C4-2B (cell line): ENCODE data around the gene MRC2.

Experiments
- ZFX ChIP-seq: fragments of 450-650 bp; IDR thresholded peaks from 2 replicates; pipeline ENCODE4 v1.6.1; 2017
- TF ChIP-seq, protein P1 (sequence below): fragments of 450-650 bp; conservative IDR thresholded peaks from 2 replicates; pipeline ENCODE4 v1.5.1; 2017; ENCODE audit warnings: mild to moderate bottlenecking

DNA sequence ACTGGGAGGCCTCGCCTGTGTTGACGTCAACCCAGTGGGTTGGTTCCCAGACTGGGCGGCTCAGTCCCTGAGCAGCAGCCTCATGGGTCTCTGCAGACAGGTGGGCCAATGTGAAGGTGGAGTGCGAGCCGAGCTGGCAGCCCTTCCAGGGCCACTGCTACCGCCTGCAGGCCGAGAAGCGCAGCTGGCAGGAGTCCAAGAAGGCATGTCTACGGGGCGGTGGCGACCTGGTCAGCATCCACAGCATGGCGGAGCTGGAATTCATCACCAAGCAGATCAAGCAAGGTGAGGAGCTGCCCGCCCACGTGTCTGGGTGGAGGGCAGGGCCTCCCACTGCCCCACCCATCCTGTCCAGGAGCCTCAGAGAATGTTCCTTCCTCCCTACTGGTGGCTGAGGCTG, 44.1 kb downstream of the MRC2 start:
- TF ChIP-seq, protein P1, sequence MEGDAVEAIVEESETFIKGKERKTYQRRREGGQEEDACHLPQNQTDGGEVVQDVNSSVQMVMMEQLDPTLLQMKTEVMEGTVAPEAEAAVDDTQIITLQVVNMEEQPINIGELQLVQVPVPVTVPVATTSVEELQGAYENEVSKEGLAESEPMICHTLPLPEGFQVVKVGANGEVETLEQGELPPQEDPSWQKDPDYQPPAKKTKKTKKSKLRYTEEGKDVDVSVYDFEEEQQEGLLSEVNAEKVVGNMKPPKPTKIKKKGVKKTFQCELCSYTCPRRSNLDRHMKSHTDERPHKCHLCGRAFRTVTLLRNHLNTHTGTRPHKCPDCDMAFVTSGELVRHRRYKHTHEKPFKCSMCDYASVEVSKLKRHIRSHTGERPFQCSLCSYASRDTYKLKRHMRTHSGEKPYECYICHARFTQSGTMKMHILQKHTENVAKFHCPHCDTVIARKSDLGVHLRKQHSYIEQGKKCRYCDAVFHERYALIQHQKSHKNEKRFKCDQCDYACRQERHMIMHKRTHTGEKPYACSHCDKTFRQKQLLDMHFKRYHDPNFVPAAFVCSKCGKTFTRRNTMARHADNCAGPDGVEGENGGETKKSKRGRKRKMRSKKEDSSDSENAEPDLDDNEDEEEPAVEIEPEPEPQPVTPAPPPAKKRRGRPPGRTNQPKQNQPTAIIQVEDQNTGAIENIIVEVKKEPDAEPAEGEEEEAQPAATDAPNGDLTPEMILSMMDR, result no peak
- no peak for TF ChIP-seq ZFX
